Pulmonary artery endothelial cell (primary cell): ENCODE results near the gene TBK1. TPM values are rescaled to one million over a fixed set of nuclear protein-coding genes. Genes with fewer than 3 reads are reported as not detected.
"Not testable (repeated sequence)": the region's sequence is repeated elsewhere in the genome, so short reads cannot be mapped to it uniquely, and the experiment has no call there.

Experiments used
- DNase-seq: peaks from one replicate; pipeline ENCODE4 v3.0.0-alpha.2; 2011; ENCODE audit warnings: low read depth, low spot score
- total RNA-seq: library from RNA; depleted of rRNA; stranded (reverse); fragments of >200 nt; gene quantifications from 2 replicates; pipeline ENCODE4 v1.2.3, GENCODE V29; 2014

TBK1 gene
- total RNA-seq, 1 donor from 2014 or later: 31.6 TPM

DNA sequence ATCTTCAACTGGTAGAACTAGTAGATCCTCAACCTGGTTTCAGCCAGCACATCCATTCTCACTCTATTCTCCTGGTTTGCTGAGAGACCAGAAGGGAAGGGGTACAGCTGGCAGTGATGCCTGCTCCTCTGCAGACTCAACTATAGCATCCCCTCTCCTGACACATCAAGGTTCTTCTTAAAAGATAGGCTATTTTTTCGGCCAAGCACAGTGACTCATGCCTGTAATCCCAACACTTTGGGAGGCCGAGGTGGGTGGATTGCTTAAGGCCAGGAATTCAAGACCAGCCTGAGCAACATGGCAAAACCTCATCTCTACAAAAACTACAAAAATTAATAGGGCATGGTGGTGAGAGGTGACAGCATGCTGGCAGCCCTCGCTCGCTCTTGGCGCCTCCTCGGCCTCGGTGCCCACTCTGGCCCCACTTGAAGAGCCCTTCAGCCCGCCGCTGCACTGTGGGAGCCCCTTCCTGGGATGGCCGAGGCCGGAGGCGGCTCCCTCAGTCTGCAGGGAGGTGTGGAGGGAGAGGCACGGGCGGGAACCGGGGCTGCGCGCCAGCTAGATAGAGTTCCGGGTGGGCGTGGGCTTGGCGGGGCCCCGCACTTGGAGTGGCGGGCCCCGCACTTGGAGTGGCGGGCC lies 90.6 kb downstream of the TBK1 start:
- not testable (repeated sequence) for DNase-seq

DNA sequence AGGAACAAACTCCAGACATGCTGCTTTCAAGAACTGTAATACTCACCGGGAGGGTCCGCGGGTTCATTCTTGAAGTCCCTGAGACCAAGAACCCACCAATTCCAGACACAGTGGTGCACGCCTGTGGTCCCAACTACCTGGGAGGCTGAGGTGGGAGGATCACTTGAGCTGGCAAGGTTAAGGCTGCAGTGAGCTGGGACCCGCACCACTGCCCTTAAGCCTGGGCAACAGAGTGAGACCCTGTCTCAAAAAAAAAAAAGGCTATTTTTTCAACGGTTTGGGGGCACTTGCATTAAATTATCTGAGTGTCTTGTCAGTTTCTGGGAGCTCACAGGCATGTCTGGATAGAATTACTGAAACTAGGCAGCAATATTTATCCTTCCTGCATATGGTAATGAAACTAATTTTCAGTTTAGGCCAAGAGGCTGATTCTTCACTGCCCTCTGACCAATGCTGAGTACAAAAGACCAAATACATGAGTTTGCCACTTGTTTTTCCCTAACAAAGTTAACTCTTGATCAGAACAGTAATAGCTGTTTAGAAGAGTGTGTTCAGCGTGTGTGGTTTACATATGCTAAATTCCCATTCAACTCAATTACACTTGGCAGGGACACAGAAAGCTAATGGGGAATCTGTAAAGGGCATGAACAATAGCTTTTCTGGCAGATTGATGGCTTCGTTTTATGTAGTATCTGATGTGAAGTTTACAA lies 92.6 kb downstream of the TBK1 start:
- DNase-seq: no peak

DNA sequence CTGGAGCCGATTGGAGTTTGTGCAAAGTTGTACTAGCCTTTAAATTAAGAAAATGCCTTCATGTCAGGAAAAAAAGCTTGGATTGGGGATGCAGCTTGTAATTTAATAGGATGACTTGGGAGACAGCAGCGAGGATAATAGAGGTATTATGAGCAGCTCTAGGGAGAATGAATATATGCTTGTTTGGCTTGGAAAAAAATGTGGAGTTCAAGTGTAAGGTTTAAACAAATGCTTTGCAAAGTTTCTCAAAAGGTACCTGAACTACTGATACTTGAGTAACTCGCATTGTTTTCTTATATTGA lies 93.1 kb downstream of the TBK1 start:
- no peak for DNase-seq

DNA sequence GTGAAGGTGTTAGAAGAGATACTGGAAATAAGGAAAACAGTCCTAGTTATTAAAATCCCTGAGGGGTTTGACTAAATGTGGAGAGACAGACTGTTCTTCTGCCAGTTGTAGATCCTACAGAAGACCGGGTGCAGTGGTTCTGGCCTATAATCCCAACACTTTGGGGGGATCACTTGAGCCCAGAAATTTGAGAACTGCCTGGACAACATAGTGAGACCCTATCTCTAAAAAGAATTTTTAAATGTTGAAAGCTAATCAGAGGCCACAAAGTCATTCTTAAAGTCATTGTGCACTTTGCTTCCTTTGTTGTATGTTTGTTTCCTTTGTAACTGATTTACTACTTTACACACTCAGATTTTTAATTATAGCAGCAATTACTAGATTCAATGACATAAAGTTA lies 97.2 kb downstream of the TBK1 start:
- DNase-seq: no peak

DNA sequence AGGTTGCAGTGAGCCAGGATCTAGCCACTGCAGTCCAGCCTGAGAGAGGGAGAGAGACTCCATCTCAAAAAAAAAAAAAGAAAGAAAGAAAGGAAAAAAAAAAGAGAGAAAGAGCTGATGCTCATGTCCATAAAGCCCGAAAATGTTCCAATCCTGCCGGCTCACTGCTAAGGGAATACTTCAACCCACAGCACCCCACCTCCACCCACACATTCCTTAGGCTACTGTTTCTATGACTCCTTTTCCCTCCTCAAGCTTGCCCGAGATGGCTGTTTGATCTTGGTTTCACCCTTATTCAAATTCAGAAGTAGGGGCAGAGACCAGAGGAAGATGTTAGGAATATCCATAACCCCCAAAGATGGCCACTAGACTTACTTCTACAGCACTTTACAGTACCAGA lies 98.8 kb downstream of the TBK1 start:
- DNase-seq: no peak

DNA sequence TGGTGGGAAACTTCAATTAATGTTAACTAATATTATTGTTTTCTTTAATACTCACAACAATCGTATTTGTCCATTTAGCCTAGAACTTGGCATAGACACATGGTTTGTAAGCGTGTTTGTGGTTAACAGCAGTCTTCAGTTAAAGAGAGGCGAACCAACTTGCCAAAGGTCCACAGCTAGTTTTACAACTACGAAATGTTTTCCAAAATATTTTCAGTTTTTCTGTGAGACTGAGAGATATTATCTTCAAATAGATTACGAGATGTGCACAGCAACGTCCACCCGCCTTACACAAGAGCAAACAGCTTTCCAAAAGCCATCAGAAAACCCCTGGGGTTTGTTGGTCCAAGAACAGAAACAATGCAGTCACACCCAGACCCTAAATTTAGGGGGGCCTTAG lies 99.8 kb downstream of the TBK1 start:
- DNase-seq: no peak

Other genes with a start within 250 kb of the TBK1 start
- 3.8 and 5.6 TPM in 2 replicates for gene KICS2, start 229.8 kb upstream of the TBK1 start, total RNA-seq
- under 0.01 and 0.18 TPM in 2 replicates for gene C12orf56, start 61.4 kb upstream of the TBK1 start, total RNA-seq
- gene XPOT, start 47.7 kb upstream of the TBK1 start, total RNA-seq: 77.2 and 78.6 TPM in 2 replicates
- gene RASSF3, start 158.4 kb downstream of the TBK1 start, total RNA-seq: 45.2 and 59.0 TPM in 2 replicates